ENCODE data around the gene POLR3C.
A peak's percentile ranks its signal among the peaks of the same experiment; 100 is the strongest.
"Not testable (repeated sequence)": the region's sequence is repeated elsewhere in the genome, so short reads cannot be mapped to it uniquely, and the experiment has no call there.

Gene POLR3C

GRCh38 chr1:145823565-145824498, at the start of gene POLR3C, which contains the start of gene RNF115:
Gene POLR3C, plus strand, starts transcription at chr1:145824200. Its CDS starts 1,577 bp downstream, at chr1:145825777.
Gene RNF115, minus strand, starts transcription at chr1:145824095. Its CDS starts 222 bp downstream, at chr1:145823873.
- DNase-seq: peak; percentile 80 to 85

GRCh38 chr1:145777357-145778145, 46.4 kb upstream of the POLR3C start:
- DNase-seq: no peak

- no peak for DNase-seq
Measured at GRCh38 chr1:145778146-145778540, 45.9 kb upstream of the POLR3C start.

- no peak for DNase-seq
Measured at GRCh38 chr1:145782272-145783099, 41.5 kb upstream of the POLR3C start.

- DNase-seq: no peak
Measured at GRCh38 chr1:145784409-145784808, 39.6 kb upstream of the POLR3C start.

GRCh38 chr1:145785547-145785946, 38.5 kb upstream of the POLR3C start:
- no peak for DNase-seq

GRCh38 chr1:145786271-145786670, 37.7 kb upstream of the POLR3C start:
- DNase-seq: no peak

- DNase-seq: no peak
Measured at GRCh38 chr1:145788580-145788979, 35.4 kb upstream of the POLR3C start.

GRCh38 chr1:145791860-145792259, 32.1 kb upstream of the POLR3C start:
- not testable (repeated sequence) for DNase-seq

- DNase-seq: no peak
Measured at GRCh38 chr1:145792484-145792883, 31.5 kb upstream of the POLR3C start.

GRCh38 chr1:145795257-145795881, 28.6 kb upstream of the POLR3C start:
- DNase-seq: no peak

GRCh38 chr1:145796753-145797152, 27.2 kb upstream of the POLR3C start:
- no peak for DNase-seq

- no peak for DNase-seq
Measured at GRCh38 chr1:145799806-145800205, 24.2 kb upstream of the POLR3C start.

- no peak for DNase-seq
Measured at GRCh38 chr1:145804235-145805045, 19.6 kb upstream of the POLR3C start.

- no peak for DNase-seq
Measured at GRCh38 chr1:145805057-145805456, 18.9 kb upstream of the POLR3C start.

GRCh38 chr1:145806408-145806807, 17.6 kb upstream of the POLR3C start:
- DNase-seq: no peak

- no peak for DNase-seq
Measured at GRCh38 chr1:145806844-145807243, 17.2 kb upstream of the POLR3C start.

- not testable (repeated sequence) for DNase-seq
Measured at GRCh38 chr1:145812977-145813810, 10.8 kb upstream of the POLR3C start.

- not testable (repeated sequence) for DNase-seq
Measured at GRCh38 chr1:145818095-145818494, 5.9 kb upstream of the POLR3C start.

GRCh38 chr1:145822779-145823331, 1.1 kb upstream of the POLR3C start:
- not testable (repeated sequence) for DNase-seq
